Keratinocyte (primary cell): ENCODE results near the gene FFAR4. TPM values are rescaled to one million over a fixed set of nuclear protein-coding genes. Genes with fewer than 3 reads are reported as not detected.

Experiments
- DNase-seq: peaks from one replicate; pipeline ENCODE4 v3.0.0-alpha.2; 2011; ENCODE audit warnings: low read depth, missing footprints, low spot score
- FAIRE-seq: peaks from 2 replicates; lab custom pipeline; 2011; peaks lifted over from hg19 to GRCh38; lab: Jason Lieb, UNC
- H2AFZ ChIP-seq: 2 replicates; pipeline ENCODE4 v1.6.0; 2012; ENCODE audit warnings: low read length, control low read depth, inconsistent platforms; ENCODE audit not compliant: control insufficient read depth
- H3K27ac ChIP-seq: 2 replicates; pipeline ENCODE4 v1.5.1; 2011; ENCODE audit warnings: low read length; ENCODE audit not compliant: control insufficient read depth, insufficient read depth
- H3K27me3 ChIP-seq: 3 replicates; pipeline ENCODE4 v1.6.0; 2011; ENCODE audit warnings: low read length; ENCODE audit not compliant: control insufficient read depth, insufficient read depth; ENCODE audit errors: extremely low read depth
- H3K36me3 ChIP-seq, 2 experiments: 2 replicates in 1 of 2; 3 replicates in 1 of 2; pipeline ENCODE4 v1.5.1; 2011; ENCODE audit warnings: low read length in 2 of 2, mild to moderate bottlenecking in 1 of 2; ENCODE audit not compliant: control insufficient read depth in 2 of 2, insufficient read depth in 2 of 2; ENCODE audit errors: extremely low read depth in 1 of 2
- H3K4me1 ChIP-seq: 3 replicates; pipeline ENCODE4 v1.5.1; 2011; ENCODE audit warnings: low read length; ENCODE audit not compliant: control insufficient read depth, insufficient read depth; ENCODE audit errors: extremely low read depth
- H3K4me2 ChIP-seq: 3 replicates; pipeline ENCODE4 v1.6.0; 2011; ENCODE audit warnings: low read depth, low read length; ENCODE audit not compliant: control insufficient read depth, insufficient read depth; ENCODE audit errors: extremely low read depth
- H3K4me3 ChIP-seq, 3 experiments: fragments of 200-600 bp in 1 of 3; sonication (generic) in 1 of 3; 2 replicates in 2 of 3; 3 replicates in 1 of 3; pipeline ENCODE4 v1.5.1; 2011 to 2016; ENCODE audit warnings: low read length in 3 of 3, mild to moderate bottlenecking in 3 of 3, control low read depth in 2 of 3, inconsistent platforms in 1 of 3, low read depth in 1 of 3, mixed read lengths in 1 of 3, mixed run types in 1 of 3, moderate library complexity in 1 of 3; ENCODE audit not compliant: control insufficient read depth in 2 of 3, insufficient read depth in 2 of 3; ENCODE audit errors: extremely low read depth in 1 of 3
- H3K79me2 ChIP-seq: 2 replicates; pipeline ENCODE4 v1.6.0; 2012; ENCODE audit warnings: low read length; ENCODE audit not compliant: control insufficient read depth, insufficient read depth
- H3K9ac ChIP-seq: 3 replicates; pipeline ENCODE4 v1.6.0; 2011; ENCODE audit warnings: low read length; ENCODE audit not compliant: control insufficient read depth, insufficient read depth; ENCODE audit errors: extremely low read depth
- H3K9me1 ChIP-seq: 3 replicates; pipeline ENCODE4 v1.6.0; 2011; ENCODE audit warnings: low read length; ENCODE audit not compliant: control insufficient read depth, insufficient read depth; ENCODE audit errors: extremely low read depth
- H3K9me3 ChIP-seq: 2 replicates; pipeline ENCODE4 v1.5.1; 2012; ENCODE audit warnings: low read depth, low read length; ENCODE audit not compliant: control insufficient read depth
- H4K20me1 ChIP-seq: 3 replicates; pipeline ENCODE4 v1.6.0; 2011; ENCODE audit warnings: low read length; ENCODE audit not compliant: control insufficient read depth, insufficient read depth; ENCODE audit errors: extremely low read depth
- EZH2 ChIP-seq: IDR thresholded peaks from one replicate; pipeline ENCODE4 v1.6.1; 2012; ENCODE audit warnings: inconsistent platforms, mild to moderate bottlenecking, low read length, moderate library complexity
- dilution Hi-C: fragments of 300-500 bp; cut with MboI; formaldehyde crosslinking; loops from one replicate; pipeline ENCODE4 v1.7.0; 2020; ENCODE audit warnings: low sequenced_read_pairs; ENCODE audit not compliant: extremely low pct_ligation_motif_present
- polyA plus RNA-seq, 5 experiments: library from polyadenylated mRNA; depleted of rRNA in 3 of 5; stranded (reverse) in 3 of 5; stranded (forward) in 1 of 5; unstranded in 1 of 5; fragments of >200 nt; gene quantifications; 1 replicate in 1 of 5; 2 replicates in 3 of 5; 3 replicates in 1 of 5; pipeline versions ENCODE4 v1.2.1 to v1.2.3, GENCODE V29; 2011 to 2012; ENCODE audit warnings: missing spikeins in 2 of 5, low read depth in 1 of 5, low replicate concordance in 1 of 5
- TF ChIP-seq, protein P1 (sequence below), 3 experiments: IDR thresholded peaks in 1 of 3; conservative IDR thresholded peaks in 1 of 3; optimal IDR thresholded peaks in 1 of 3; 2 replicates in 2 of 3; 3 replicates in 1 of 3; pipeline versions ENCODE3 to v1.5.1; 2011; ENCODE audit warnings: low read length in 3 of 3, mild to moderate bottlenecking in 3 of 3, moderate library complexity in 2 of 3, control low read depth in 1 of 3, inconsistent platforms in 1 of 3; ENCODE audit not compliant: insufficient read depth in 2 of 3; ENCODE audit errors: extremely low read depth in 1 of 3

FFAR4 gene
- polyA plus RNA-seq, 1 donor (not counting 4 experiments of a cell fraction or from before 2014, with no cell fraction given), result not detected

DNA sequence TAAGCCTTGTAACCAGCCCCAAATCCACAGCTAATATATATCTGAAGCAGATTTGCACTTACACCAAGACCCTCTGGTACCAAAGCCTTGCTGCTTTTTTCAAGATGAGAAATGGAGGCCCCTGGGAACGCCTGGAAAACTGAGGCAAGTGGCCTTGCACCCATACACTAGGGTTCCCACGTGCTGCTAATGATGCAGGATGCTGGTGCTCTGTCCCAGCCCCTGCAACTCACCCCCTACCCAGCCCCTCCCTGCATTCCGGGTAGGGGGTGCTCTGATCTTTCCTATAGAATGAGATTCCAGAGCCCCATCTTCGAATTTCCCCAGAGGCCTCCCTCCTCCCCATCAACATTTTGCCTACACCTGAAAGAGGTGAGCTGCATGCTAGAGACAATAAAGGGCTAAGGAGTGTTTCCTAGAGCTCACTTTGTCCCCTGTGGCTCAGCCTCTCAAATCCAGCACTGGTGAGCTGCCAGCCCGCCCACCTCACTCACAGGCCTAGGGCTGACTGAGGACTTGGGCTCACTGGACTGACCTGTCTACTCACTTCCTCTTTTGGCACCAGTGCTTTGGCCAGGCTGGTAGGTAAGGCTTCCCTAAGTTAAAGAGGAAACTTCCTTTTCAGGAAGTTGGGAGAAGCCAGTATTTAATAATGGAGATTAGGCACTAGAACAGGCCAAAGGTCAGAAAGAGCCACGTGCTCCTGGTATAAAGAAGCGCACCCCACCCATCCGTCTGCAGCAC lies 24.8 kb downstream of the FFAR4 start:
- no peak for FAIRE-seq
- no peak overlapping the region for H2AFZ ChIP-seq
- peaks cover 7% of the 10 kb centered on the region for H3K27me3 ChIP-seq
- no peak for TF ChIP-seq EZH2
- TF ChIP-seq, protein P1, sequence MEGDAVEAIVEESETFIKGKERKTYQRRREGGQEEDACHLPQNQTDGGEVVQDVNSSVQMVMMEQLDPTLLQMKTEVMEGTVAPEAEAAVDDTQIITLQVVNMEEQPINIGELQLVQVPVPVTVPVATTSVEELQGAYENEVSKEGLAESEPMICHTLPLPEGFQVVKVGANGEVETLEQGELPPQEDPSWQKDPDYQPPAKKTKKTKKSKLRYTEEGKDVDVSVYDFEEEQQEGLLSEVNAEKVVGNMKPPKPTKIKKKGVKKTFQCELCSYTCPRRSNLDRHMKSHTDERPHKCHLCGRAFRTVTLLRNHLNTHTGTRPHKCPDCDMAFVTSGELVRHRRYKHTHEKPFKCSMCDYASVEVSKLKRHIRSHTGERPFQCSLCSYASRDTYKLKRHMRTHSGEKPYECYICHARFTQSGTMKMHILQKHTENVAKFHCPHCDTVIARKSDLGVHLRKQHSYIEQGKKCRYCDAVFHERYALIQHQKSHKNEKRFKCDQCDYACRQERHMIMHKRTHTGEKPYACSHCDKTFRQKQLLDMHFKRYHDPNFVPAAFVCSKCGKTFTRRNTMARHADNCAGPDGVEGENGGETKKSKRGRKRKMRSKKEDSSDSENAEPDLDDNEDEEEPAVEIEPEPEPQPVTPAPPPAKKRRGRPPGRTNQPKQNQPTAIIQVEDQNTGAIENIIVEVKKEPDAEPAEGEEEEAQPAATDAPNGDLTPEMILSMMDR (optimal IDR thresholded peaks at IDR 0.05 in 1 of 3, IDR thresholded peaks at IDR 0.05 in 1 of 3, conservative IDR thresholded peaks at IDR 0.05 in 1 of 3; ENCODE audit: extremely low read depth in 1 of 3, insufficient read depth in 2 of 3, low read length in 3 of 3), result no peak
- no peaks in the 10 kb centered on the region for H4K20me1 ChIP-seq
- no peak overlapping the region for H3K9ac ChIP-seq
- H3K27ac ChIP-seq, result no peak overlapping the region
- H3K4me1 ChIP-seq, result no peaks in the 10 kb centered on the region
- H3K4me3 ChIP-seq, result no peak overlapping the region
- no peaks in the 10 kb centered on the region for H3K36me3 ChIP-seq
- dilution Hi-C loops, result no loop called here
- no peaks in the 10 kb centered on the region for H3K9me3 ChIP-seq
- H3K79me2 ChIP-seq, result no peaks in the 10 kb centered on the region
- H3K9me1 ChIP-seq, result no peaks in the 10 kb centered on the region
- no peak for DNase-seq
- no peak overlapping the region for H3K4me2 ChIP-seq

DNA sequence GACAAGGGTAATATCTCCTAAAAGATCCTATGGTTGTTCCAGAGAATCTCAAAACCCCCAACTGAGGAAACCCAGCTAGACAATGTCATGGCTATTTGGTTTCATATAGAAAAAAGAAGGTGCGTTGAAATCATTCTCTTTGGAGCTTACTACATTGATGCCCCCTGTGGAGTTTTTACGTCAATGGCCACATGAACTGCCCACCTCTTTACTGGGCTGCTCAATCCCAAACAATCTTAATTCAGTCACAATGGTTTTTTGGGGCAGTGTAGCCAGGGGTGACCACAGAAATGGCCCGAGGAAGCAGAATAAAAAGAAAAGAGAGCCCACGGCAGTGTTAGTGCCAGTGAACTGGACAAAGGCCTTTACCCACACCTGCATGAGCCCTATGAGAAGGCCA lies 26.8 kb downstream of the FFAR4 start:
- no peak overlapping the region for H2AFZ ChIP-seq
- FAIRE-seq (no peak), DNase-seq (no peak)
- H3K4me3 ChIP-seq, result no peak overlapping the region
- H3K9ac ChIP-seq, result no peak overlapping the region
- H3K36me3 ChIP-seq, result no peaks in the 10 kb centered on the region
- TF ChIP-seq, protein P1 (optimal IDR thresholded peaks at IDR 0.05 in 1 of 3, IDR thresholded peaks at IDR 0.05 in 1 of 3, conservative IDR thresholded peaks at IDR 0.05 in 1 of 3; ENCODE audit: extremely low read depth in 1 of 3, insufficient read depth in 2 of 3, low read length in 3 of 3), result no peak
- TF ChIP-seq EZH2, result no peak
- H4K20me1 ChIP-seq, result no peaks in the 10 kb centered on the region
- no peak overlapping the region for H3K4me2 ChIP-seq
- H3K9me1 ChIP-seq, result no peaks in the 10 kb centered on the region
- H3K79me2 ChIP-seq, result no peaks in the 10 kb centered on the region
- H3K27me3 ChIP-seq, result peaks cover 7% of the 10 kb centered on the region
- no peaks in the 10 kb centered on the region for H3K9me3 ChIP-seq
- no peak overlapping the region for H3K27ac ChIP-seq
- dilution Hi-C loops, result no loop called here
- no peaks in the 10 kb centered on the region for H3K4me1 ChIP-seq
